HUDEP-2 (cell line): ENCODE data around the gene PSMC4.

Experiments
- DNase-seq, 76 experiments: peaks; one replicate each; lab custom pipeline; 2025; ENCODE audit not compliant: unreplicated experiment in 76 of 76; lab: John Stamatoyannopoulos, UW

The PSMC4 gene

DNA sequence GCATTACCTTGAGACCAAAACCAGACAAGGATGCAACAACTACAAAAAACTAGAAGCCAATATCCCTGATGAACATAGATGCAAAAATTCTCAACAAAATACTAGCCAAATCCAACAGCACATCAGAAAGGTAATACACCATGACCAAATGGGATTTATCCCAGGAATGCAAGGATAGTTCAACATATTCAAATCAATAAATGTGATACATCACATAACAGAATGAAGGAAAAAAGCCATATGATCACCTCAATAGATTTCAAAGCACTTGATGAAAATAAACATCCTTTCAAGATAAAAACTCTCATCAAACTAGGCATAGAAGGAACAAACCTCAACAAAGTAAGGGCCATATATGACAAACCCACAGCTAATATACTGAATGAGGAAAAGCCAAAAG lies 15.7 kb downstream of the PSMC4 start:
- DNase-seq = no peak

DNA sequence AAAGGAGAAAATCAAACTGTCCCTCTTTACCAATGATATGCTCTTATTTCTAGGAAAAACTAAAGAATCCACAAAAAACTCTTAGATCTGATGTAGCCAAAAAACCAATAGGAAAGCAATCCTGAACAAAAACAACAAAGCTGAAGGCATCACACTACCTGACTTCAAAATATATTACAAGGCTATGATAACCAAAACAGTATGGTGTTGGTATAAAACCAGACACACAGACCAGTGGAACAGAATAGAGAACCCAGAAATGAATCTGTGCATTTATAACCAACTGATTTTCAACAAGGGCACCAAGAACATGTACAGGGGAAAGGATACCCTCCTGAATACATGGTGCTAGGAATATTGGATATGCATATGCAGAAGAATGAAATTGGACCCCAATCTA lies 16.2 kb downstream of the PSMC4 start:
- DNase-seq = no peak

DNA sequence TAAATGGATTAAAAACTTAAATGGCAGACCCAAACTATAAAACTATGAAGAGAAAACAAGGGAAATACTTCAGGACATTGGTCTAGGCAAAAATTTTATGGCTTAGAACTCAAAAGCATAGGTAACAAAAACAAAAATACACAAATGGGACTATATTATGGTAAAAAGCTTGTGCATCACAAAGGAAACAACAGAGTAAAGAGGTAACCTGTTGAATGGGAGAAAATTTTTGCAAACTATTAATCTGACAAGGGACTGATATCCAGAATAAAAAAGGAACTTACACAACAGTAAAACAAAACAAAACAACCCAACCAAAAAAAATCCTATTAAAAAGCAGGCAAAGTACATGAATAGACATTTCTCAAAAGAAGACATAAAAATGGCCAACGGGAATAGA lies 16.6 kb downstream of the PSMC4 start:
- DNase-seq = no peak

DNA sequence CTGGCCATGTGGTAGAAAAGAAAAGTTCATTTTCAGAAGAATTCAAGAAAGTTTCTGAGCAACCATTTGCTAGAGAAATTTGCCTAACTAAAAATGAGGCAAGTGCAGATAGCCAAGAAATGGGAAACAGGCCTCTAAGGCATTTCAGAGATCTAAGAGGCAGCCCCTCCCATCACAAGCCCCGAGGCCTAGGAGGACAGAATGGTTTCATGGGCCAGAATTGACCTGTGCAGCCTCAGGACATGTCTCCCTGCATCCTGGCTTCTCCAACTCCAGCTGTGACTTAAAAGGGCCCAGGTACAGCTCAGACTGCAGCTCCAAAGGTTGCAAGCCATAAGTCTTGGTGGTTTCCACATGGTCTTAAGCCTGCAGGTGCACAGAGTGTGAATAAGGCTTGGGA lies 22.6 kb downstream of the PSMC4 start:
- no peak for DNase-seq

DNA sequence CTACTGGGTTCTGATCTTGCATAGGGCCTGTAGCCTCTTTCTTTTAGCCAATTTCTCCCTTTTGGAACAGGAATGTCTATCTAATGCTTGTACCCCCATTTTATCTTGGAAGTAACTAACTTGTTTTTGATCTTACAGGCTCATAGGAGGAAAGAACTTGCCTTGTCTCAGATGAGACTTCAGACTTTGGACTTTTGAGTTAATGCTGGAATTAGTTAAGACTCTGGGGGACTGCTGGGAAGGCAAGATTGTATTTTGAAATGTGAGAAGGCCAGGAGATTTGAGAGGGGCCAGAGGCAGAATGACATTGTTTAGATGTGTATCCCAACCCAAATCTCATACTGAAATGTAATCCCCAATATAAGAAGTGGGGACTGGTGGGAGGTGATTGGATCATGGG lies 23.4 kb downstream of the PSMC4 start:
- DNase-seq = no peak

DNA sequence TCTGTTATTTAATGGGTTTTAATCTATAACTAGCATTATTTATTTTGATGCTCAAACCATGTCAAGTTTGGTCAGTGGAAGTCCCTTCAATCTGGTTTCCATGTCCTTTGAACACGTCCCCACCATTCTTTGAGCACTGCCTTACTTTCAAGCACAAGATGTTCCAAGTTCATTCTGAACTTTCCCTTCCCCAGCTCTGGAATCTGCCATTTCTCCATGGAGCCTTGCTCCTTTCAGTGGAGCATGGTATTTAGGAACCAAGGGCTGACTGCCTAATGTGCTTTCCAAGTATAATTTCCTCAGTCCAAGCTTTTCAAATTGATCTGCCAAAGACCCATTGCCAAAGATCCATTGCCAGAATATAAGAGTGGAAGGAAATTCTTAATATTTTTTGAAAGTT lies 24.8 kb downstream of the PSMC4 start:
- no peak for DNase-seq

DNA sequence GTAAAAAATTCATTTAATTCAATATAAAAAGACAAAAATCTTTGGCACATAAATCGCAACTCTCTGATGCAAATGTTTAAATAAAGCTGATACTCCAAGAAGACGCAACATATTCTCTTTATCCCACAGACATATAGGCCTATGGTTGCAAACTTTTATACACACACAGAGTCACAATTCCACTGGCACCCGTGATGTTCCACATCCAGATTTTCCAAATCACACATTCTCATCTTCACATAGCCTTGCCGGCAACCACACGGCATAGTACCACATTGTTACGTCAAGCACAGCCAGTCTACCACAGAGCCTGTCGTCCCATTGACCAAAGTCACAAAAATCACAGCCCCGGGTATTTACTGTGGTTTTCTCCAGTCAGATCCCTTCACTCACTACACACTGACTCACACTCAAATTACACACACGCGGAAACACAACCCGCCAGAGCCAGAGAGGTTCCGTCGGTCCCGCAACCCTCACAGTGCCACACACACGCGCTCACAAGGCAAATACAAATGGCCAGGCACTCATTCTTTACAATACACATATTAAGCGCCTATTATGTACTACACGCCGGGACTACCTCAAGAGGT lies 25.3 kb downstream of the PSMC4 start:
- peak in 11 of 76 experiments; percentile 22 to 59 (median 40) for DNase-seq

DNA sequence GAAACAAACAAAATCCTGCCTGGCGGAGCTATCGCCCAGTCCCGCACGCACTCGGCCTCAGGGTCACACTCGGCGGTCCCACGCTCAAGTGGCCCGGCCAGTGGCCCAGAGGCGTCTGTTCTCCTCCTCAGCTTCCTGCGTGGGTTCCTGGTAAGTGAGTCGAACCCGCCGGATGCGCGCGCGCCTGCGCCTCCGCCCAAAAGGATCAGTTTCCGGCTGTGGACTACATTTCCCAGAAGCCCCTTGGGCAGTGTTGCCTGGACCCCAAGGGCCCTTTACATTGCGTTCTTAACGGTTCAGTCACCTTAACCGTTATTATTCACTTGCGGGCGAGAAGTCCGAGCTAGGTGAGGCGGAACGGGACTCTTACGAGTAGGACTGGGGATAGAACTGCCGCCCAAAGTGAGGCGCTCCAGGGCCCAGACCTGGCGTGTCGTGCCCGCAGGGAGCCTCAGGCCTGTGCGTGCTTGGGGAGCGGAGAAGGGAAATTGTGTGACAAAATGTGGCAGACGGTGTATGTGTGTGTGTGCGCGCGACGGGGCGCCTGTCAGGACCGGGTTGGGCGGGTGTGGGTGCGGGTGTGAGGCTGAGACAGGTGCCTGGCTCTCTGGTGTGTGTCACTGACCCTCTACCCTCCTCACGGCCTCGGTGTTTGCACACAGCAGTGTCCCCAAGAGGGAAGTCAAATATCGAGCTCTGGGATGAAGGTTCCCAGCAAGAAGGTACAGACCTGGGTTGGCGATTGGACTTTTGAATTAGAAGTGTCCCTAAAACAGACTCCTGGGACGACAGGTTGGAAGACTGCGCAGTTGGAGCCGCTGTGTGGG lies 26.1 kb downstream of the PSMC4 start, which contains the start of gene ZNF546:
Gene ZNF546, plus strand, starts transcription at position 250 of the 827 bp plus-strand sequence. CDS start 1,267 bp downstream, outside the sequence.
- peak in 75 of 76 experiments; percentile 55 to 95 (median 84) for DNase-seq

DNA sequence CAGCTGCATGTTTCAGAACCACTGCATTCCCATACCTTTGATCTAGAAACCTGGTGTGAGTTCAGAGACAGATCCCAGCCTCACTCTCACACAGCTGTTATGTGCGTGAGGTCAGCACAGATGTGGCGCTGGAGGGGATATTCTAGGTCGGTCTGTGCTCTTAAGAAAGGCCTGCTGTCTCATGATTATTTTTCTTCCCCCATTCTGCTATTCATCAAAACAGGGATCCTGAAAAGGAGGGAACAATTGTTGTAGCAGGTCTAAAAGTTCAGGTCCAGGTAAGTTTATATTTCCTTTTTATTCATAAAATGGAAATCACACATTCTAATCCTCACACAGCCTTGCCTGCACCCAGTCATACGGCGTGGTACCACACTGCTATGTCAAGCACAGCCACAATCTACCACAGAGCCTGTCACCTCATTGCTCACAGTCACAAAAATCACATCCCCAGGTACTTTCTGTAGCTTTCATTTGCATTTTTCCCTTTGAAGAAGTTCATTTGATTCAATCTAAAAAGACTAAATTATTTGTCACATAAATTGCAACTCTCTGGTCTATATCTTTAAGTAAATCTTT lies 26.8 kb downstream of the PSMC4 start:
- no peak for DNase-seq

DNA sequence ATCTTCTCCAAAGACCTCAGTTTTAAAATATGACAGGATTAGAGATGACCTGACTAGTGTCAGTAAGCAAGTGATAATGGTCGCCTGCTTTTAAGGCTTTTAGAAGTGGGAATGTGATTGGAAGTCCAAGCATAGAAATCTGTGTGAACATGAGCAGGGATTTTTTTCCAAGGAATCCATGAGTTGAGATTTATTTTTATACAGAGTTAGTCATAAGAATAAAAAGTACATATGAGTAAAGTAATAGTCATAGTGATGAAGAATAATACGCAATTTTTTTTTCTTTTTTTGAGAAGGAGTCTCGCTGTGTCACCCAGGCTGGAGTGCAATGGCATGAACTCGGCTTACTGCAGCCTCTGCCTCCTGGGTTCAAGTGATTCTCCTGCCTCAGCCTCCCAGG lies 27.5 kb downstream of the PSMC4 start:
- no peak for DNase-seq

DNA sequence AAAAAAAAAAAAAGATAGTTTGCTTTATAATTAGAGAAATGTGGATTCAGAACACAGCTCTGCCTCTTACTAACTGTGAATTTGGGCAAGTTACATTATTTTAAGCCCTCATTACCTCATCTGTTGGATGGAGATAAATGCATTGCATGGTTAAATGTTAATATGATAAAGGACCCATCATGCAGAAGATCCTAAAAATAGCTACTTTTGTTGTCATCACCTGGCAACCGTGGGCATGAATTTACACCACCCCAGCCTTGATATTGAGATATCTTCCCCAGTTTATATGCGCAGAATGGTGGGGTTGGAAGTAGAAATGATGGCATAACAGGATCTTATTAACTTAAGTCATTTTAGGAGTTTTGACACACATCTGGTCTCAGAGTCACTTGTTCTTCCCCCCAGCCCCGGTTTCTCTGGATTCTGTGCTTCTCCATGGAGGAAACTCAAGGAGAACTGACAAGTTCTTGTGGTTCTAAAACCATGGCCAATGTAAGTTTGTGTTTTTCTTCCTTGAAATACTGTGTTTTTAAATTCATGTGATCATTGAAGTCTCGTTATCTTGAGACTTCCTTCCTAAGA lies 34.8 kb downstream of the PSMC4 start:
- peak in 3 of 76 experiments; percentile 1 to 5 (median 2) for DNase-seq

DNA sequence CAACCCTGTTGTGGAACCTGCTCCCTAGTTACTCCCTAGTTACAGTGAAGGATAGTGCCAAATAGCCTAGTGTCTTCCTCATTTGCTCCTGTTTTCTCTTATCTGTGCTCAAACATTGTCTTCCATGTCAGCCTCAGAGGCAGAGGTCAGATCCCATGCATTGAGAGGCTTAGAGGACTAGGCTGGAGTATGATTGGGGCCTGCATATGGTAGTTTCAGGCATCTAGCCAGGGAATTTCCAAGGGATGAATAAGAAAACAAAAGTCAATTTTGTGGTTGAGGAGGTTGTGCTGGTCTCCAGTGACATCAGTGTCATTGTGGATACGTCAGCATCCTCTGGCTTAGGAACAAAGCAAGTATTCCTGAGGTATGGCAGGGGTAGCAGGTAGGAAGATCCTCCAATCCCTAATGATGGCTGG lies 35.3 kb downstream of the PSMC4 start:
- DNase-seq = no peak

DNA sequence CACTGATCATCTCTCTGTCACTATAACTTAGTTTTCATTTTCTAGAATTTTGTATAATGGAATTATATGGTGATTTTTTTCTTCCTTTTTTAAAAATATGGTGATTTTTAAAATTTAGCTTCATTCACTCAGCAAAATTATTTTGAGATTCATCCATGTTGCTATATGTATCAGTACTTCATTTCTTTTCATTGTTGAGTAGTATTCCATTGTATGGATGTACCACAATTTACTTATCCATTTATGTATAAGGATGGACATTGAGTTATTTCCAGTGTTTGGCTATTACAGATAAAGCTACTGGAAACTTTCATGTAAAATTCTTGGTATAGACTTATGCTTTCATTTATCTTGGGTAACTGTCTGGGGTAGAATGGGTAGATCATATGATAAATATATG lies 38.7 kb downstream of the PSMC4 start:
- no peak for DNase-seq

DNA sequence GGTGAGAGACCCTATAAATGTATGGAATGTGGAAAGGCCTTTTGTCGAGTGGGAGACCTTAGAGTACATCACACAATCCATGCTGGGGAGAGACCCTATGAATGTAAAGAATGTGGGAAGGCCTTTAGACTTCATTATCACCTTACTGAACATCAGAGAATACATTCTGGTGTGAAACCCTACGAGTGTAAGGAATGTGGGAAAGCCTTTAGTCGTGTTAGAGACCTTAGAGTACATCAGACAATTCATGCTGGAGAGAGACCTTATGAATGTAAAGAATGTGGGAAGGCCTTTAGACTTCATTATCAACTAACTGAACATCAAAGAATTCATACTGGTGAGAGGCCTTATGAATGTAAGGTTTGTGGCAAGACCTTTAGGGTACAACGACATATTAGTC lies 43.0 kb downstream of the PSMC4 start:
- no peak for DNase-seq

DNA sequence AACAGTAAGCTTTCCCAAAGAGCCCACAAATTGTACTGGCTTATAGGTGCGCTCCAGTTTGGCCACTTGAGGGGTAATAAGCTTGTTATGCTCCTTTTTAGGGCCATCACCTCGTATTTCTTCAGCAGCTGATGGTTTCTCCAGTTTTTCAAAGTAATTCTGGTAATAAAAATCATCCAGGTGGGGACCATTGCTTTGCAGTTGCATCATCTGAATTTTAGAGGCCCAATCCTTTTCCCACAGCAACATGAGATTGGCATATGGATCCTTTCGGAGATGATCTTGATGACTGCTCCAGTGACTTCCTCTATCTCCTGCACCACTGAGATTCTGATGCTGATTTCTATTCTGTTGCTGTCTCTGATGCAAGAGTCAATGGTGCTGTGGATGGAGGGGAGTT lies 53.0 kb downstream of the PSMC4 start:
- DNase-seq = no peak

DNA sequence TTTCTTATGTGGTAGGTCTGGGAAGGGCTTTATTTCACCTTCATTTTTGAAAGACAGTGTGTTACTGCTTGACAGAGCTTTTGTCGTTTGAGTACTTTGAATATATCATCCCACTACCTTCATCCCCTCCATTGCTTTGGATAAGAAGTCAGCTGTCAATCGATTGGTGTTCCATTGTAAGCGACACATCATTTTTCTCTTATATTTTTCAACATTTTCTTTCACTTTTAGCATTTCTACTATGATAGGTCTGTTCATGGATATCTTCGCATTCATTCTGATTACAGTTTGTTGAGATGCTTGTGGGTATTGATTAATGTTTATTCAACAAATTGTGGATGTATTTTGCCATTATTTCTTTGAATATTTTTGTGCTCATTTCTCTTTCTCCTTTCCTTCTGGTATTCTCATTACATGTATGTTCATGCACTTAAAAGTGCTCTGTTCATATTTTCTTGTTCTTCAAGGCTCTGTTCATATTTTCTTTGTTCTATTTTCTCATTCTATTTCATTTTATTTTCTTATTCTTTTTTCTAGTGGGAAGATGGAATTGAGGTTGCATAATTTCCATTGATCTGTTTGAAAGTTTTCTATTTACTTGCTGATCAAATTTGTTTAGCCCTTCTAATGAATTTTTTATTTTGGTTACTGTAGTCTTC lies 55.1 kb downstream of the PSMC4 start:
- no peak for DNase-seq

DNA sequence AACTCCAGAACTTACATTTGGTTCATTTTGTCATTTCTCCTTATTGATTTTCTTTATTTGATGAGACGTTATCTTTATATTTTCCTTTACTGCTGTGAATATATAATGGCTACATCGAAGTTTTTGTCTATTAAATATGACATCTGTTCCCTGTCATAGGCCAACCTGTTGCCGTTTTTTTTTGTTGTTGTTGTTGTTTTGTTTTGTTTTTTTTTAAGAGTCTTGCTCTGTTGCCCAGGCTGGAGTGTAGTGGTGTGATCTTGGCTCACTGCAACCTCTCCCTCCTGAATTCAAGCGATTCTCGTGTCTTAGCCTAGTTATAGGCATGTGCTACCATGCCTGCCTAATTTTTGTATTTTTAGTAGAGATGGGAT lies 55.6 kb downstream of the PSMC4 start:
- DNase-seq = no peak
